NCI-H1092 treated with DMSO at 0.1 percent for 48 hours (cell line): Measurements from ENCODE around the gene WIPI1.
"Not testable (repeated sequence)": the region's sequence is repeated elsewhere in the genome, so short reads cannot be mapped to it uniquely, and the experiment has no call there.

Experiments used
- DNase-seq: peaks from one replicate; lab custom pipeline; 2025; lab: John Stamatoyannopoulos, UW

Gene WIPI1

DNA sequence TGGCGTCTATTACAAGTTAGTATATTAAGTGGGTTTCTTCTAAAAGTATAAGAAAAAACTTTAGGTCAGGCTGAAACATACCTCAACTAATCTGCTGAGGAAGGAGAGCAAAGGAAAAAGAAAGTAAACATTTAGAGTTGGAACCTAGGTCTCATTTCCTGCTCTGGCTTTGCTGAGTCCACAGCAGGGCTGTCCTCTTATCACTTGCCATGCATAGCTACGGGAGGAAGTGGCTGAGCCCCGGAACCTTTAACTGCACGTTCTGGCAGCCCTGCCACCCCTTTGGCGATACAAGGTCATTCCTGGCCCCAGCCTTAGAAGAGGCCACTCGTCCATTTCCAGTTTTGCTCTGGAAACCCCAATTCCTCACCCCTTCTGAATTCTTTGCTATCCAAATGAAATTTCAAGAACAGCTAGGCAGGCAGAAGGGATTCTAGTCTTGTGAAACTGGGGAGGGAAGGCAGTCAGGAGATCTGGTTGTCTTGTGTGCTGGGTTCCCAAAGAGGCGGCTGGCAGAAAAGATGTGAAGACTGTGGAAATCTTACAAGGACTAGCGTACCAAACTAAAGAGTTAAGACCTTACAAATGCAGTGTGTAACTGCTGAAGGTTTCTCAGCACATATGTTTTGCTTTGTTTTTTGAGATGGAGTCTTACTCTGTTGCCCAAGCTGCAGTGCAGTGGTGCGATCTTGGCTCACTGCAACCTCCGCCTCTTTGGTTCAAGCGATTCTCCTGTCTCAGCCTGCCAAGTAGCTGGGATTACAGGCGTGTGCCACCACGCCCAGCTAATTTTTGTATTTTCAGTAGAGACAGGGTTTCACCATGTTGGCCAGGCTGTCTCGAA is 19.1 kb downstream of the WIPI1 start:
- DNase-seq, result no peak

DNA sequence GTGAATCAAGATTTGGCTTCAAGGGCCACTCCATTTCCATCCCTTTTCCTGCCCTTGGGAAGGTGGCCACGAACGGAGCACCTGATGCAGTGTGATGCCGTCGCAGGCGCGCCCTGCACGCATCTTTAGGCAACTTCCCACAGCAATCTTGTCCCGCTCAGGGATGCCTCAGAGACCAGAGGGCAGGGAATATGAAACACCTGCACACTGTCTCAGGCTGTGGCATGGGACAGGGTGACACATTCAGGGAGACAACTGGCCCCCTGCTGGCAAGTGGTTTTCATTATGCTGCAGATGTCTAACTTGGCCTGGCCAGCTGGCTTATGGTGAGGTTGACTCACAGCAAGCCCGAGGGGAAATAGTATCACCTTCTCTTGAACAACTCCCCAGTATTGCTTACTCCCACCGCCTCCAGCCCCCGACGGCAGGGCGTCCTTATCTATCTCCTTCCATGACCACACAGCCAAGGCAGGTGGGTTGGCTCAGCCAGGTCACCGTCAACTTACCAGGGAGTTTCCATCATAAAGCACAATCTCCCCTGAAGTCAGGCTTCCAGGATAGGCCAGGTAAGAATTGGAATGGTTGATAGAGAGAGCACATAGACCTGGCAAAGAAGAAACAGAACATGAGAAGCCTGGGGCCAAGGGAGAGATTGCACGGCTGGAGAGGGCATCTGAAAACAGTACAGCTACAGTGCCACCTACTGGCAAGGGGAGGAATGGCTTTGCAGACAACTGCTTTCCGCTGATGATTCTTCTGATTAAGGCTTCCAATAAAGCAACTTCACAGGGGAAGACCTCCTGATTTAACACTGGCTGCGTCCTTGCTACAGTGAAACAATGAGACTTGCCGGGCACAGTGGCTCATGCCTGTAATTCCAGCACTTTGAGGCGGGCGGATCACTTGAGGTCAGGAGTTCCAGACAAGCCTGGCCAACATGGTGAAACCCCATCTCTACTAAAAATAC is 21.1 kb downstream of the WIPI1 start:
- peak; percentile 73 for DNase-seq

DNA sequence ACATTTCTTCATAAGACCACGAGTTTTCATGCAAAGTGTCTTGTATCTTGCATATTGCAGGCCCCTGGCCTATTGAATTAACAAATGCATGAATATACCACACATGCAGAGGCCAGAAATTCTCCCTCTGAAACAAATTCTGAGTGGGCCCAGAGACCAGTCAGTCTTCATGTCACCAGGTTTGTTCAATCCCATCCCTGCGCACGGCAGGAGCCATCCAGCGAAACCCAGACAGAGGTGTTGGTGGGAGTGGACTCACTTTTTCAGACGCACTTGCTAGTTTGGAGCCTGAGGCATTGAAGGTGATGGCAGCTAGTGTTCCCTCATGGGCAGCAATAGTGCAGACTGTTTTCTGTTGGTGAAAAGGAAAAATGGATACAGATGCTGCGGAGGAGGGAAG is 21.9 kb downstream of the WIPI1 start:
- no peak for DNase-seq

DNA sequence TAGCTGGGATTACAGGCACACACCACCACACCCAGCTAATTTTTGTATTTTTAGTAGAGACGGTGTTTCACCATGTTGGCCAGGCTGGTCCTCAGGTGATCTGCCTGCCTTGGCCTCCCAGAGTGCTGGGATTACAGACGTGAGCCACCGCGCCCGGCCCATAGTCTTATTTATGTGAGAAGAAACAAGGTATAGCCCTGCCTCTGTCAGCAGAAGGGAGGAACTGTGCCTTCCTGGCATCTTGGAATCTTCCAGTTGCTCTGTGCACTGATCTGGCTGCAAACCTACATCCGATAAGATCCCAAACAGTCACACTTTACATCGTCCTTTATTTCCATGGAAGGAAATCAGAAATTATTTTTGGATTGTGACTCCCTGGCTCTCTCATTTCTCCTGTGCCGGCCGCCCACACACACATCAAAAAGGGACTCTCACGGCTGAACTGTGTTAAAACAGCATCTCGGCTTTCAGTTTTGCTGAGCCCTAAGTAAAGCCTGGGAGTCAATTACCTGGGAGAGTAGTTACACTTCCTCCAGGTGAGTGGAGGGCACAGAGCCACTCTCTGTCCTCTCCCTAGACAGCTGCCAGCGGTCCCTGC is 23.3 kb downstream of the WIPI1 start:
- no peak for DNase-seq

DNA sequence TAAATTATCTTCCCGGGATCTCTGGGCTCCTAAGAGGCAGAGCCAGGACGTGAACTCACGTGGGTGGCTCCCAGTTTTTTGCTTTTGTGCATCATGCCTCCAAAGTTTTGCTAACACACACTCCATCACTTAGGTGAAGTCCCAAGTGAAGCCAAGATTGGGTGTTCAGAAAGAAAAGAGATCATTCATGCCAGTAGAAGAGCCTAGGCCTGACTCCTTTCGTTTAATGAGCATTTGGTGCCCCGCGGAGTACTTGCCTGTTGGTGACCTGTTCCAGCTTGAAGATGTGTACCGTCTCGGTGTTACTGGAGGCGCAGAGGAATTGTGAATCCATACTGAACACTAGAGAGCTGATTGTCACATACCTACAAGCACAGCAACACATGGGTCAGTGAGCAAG is 24.1 kb downstream of the WIPI1 start:
- no peak for DNase-seq

DNA sequence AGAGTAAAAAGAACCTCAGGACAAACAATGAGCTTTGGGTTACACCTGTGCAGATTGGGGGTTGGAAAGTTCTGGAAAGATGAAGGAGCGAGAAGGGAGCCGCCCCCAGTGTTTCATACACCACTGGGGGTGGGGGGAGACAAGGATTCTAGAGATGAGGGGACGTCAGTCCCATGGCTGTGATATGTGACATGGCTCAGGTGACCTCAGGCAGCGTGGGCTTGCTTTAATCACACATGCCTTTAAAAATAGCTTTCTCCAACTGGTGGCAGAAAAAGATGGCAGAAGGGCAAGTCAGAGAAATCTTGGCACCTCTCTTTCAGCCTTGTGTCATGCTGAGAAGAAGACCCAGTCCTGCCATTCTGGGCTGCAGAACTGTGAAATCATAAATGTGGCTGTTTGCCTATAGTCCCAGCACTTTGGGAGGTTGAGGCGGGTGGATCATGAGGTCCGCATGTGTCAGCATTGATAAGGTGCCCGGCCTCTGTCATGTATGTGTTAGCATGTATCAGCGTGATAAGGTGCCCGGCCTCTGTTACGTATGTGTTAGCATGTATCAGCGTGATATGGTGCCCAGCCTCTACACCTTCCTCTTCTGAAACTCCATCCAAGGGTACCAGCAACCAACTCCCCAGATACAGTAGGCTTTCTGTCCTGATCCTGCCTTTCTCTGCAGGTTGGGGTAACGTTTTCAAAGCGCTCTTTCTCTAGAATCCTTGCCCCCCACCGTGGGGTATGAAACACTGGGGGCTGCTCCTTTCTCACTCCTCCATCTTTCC is 25.0 kb downstream of the WIPI1 start:
- DNase-seq, result no peak

DNA sequence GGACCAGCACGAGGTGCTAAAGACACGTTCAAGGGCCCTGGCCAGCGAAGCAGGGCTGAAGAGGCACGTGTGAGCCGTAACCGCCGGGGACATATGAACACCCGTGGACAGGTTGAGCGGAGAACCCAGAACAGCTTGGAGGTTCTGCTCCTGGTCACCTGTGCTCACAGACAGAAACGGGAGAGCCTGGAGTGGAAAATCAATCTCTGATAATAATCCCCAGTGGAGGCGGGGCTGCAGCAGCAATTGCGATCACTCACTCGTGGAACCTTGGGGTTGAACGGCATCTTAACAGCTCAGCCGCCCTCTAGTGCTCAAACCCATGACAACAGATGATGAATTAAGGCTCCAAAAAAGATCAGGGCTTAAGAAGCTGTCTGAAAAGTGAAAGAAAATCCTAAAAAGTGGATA is 25.6 kb downstream of the WIPI1 start:
- DNase-seq, result peak; percentile 14

DNA sequence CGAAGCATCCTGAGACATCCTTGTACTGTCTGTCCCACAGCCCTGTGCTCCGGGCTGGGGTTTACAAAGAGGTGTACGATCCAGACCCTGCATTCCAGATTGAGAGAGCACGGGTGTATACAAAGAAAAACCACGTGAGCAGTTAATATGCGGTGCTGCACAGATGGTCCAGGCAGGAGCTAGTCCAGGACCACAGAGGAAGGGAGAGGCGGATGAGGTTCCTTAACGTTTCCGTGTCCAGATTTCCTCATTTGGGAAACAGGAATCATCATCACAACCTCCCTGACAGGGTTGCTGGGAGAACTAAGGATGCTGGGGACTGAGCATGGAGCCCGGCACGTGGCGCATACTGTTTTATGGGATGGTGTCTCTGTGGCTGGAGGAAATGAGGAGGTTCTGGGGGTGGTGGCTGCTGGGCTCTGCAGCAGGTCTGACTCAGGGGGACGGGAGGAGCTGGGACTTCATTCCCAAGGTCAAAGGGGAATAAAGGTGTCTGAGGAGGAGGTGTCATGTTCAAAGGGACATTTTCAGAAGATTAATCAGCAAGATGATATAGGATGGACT is 26.2 kb downstream of the WIPI1 start:
- DNase-seq, result no peak

DNA sequence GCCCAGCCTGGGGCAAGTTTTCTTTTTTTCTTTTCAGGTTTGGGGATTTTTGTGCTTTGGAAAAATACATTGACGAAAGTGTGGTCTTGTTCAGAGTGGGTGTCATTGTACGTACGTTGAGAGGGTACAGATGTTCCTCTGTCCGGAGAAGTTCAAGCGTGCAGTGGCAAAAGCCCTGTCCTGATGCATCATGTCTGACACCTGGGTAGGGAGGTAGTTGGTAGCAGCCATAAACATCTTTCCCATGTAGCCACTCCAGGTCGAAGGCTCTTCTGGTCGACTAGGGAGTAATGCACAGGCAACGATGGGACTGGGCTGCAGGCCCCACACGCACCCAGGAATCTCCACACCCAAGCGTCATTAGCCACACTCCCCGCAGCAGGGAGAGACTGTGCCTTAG is 27.4 kb downstream of the WIPI1 start:
- DNase-seq, result no peak

DNA sequence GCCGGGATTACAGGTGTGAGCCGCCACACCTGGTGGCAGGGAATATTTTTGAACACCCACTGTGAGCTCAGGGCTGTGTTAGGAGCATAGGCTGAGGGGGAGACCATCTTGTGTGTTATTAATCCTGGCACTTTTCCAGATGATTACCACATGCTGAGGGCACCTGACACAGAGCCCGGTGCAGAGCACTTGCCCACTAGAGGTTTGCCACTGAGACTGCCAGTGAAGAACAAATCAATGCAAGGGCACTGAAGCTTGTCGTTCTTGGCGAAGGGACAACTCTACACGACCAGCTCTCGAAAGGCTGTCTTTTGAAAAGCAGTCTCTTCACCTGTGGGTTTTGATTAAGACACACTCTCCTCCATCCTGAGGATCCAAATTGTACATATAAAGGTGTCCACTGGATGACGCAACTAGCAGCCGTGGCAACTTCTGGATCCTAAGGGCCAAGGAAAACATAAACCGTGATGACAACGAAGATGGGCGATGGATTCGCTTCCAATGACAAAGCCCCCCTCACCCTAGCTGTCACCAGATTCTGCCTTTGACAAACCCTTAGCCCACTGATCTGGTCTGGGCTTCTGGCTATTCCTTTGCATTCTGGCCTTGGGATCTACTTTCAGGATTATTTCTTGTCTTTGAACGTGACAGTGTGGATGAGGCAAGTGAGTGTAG is 28.7 kb downstream of the WIPI1 start:
- peak; percentile 93 for DNase-seq

DNA sequence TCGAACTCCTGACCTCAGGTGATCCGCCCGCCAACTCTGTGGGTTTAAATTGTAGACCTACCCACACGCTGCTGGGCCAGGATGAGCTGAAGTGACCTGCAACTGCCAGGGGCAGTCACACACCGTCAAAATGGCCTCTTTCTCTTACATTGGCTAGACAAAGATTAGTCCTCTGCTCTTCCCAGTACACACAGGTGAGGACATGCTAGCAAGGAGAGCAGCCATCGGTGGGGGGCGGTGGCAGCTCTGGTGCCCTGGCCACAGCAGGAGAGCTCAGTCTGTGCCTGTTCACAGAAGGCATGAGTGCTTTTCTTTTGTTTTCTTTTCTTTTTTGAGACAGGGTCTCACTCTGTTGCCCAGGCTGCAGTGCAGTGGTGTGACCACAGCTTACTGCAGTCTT is 29.7 kb downstream of the WIPI1 start:
- no peak for DNase-seq

DNA sequence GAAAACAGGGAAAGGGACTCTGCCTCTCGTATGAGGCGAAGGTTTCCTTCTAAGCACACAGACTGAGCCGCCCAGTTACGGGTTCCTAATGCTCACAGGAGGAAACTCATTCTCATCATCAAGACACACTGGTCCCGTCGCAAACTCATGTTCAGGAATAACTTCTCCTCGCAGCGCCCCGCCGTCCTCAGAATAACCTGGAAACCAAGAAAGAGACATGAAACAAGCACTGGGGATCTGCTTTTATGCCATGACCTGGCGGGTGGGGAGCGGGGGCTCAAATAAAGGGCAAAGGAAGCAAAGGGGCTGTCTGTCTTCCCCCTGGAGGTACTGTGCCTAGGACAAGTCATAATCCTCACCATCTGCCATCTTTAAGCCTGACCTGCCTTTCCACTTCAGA is 31.3 kb downstream of the WIPI1 start:
- no peak for DNase-seq

DNA sequence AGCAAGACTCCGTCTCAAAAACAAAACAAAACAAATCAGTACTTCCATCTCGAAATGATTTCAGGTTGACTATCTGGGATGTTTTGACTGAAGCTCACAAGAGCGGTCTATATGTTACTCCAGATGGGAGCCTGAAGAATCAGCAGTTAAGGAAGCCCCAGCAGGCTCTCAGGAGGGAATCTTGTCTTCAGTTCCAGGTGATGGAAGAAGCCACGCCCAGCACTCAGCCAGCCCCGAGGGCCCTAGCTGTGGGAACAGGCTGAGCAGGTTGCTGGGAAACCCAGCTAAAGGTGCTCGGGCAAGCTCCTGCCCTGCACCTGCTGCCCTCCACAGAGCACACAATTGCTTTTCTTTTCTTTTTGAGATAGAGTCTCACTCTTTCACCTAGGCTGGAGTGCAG is 32.4 kb downstream of the WIPI1 start:
- no peak for DNase-seq

DNA sequence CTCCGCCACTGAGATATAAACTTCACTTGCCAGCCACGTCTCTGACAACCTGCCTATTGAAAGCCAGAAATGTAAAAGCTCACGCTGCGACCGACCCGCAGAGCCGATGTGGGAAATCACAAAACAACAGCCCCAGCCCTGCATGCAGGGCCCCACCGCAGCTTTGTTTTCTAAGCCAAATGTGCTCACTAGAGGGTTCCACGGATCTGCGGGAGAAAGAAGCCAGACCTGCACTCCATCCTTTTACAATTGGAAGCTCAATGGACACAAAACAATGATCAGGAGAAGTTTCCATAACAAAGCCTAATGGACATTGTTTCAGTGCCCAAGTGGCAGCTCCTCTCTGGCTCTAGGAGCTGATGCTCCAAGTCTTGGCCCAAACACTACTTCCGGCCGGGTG is 33.1 kb downstream of the WIPI1 start:
- DNase-seq, result no peak

DNA sequence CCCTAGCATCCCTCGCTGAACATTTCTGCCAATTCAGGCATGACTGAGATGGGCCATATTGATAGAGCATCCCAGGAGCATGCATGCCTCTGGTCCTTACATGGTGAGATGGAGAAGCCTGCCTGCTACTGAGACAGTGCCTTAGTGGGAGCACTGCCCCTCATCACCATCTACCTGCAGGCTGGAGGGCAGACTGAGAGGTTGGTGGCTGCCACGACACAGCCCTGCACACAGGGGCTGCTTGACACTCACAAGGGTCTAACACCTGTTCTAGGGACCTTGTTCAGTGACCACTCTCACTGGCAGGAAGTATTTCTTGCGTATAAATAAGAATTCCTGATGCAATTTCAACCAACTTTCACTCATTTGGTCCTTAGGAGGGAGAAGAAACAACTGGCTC is 34.0 kb downstream of the WIPI1 start:
- no peak for DNase-seq

DNA sequence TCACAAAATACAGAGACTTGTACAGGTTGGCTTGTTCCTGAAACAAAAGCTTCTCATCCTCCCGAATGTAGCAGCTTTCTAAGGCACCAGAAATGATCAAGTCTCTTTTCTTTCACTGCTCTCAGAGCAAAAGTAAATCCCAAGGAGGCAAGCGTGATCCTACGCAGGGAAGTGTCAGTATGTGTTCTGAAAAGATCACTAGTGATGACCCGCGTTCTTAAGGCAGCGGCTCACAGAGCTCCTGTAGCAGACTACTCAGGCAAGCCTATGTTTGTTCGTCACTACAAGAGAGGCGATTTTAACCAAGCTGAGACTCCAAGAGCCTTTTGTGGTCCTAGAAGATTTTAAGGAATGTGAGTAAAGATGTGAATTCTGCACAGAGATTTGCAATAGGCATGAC is 34.5 kb downstream of the WIPI1 start:
- no peak for DNase-seq

DNA sequence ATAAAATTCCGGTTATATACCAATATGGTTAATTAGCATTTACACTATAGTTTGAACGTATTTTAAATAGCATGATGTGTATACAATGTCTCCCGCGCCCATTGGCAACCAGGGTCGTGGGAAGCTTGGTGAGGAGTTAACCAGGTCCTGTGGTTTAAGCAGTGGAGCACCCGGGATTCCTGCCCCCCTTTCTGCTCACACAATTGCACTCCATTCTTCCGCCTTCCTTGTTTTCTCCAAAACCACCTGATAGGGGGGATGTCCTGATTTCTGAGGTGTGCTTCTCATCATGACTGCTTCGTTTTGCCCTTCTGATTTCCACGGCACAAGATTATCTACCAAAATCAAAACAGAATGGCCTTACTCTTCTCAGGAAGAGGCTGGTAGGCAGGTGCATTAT is 35.8 kb downstream of the WIPI1 start:
- DNase-seq, result no peak

DNA sequence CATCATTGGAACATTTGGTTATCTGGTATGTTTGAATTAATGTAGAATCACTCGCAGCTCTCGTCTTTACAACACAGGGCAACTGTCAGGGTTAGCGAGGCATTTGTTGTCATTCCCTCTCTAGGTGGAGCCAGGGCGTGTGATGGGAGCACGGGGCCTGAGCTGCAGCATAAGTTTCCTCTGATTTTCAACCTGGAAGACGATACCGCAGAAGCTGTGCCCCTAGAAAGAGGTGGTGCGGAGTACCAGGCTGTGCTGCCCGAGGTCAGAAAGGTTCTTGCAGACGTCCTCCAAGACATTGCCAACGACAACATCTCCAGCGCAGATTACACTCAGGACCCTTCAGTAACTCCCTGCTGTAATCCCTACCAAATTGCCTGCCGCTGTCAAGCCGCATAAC is 37.2 kb downstream of the WIPI1 start:
- DNase-seq, result no peak

DNA sequence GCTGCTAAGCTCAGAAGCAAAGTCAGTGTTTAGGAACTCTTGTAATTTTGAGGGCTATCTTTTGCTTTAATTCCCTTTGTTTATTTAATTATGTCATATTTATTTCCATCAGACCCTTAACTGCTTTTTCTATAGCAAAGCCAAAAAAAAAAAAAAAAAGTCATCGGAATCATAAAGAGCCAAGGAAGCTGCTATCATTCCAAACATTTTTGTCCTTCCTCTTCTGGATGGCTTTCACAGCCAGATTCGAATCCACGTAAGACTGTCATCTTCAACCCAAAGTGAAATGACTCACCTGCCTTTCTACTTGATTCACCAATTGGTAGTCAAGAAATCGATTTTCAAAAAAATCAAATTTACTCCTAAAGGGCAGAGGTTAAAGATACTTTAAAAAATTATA is 38.4 kb downstream of the WIPI1 start:
- DNase-seq, result no peak

DNA sequence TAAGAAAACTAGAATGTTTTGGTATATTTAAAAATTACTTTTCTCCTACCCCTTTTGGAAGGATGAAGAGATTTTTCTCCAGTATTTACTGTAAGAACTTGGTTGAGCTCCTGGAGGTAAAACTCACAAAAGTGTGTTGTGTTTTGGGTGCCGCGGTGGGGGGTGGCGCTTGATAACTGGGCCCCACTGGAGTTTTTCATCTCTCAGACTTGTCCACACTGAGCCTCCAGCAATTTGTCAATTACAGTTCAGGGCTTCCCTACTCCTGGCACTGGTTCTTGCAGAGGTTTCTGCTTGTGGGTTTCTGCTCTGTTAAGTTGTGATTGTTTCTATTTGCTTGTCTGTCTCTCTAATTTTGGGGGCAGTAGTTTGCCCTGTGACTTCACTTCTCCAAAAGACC is 40.0 kb downstream of the WIPI1 start:
- DNase-seq, result no peak

DNA sequence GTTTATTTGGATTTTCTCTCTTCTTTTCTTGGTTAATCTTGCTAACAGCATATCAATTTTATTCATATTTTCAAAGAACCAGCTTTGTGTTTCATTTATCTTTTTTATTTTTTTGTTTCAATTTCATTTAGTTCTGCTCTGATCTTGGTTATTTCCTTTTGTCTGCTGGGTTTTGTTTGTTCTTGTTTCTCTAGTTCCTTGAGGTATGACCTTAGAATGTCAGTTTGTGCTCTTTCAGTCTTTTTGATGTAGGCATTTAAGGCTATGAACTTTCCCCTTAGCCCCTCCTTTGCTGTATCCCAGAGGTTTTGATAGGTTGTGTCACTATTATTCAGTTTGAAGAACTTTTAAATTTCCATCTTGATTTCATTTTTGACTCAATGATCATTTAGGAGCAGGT is 42.4 kb downstream of the WIPI1 start:
- not testable (repeated sequence) for DNase-seq
